ENCODE results near the gene GHITM. TPM values are rescaled to one million over a fixed set of nuclear protein-coding genes. Genes with fewer than 3 reads are reported as not detected.
"Not testable (repeated sequence)": the region's sequence is repeated elsewhere in the genome, so short reads cannot be mapped to it uniquely, and the experiment has no call there.

GHITM gene
- total RNA-seq, 1 experiment from 2014 or later = 272 TPM

DNA sequence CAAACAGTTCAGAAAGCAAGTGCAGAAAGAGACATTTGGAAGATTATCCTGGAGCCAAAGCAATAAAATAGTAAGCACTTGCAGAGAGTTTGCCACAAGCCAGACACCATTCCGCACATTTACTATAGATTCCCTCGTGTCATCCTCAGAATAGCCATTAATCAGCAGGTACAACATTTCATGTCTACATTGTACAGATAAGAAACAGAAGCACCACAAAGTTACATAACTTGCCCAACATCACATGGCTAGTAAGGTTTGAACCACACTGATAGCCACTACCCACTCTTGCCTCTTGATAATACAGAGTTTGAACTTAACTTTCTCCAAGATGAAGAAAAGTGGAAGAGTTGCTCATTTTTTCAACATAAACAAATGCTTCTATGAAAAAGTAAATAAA lies 40.6 kb upstream of the GHITM start:
- Mint-ChIP-seq H3K4me1 (ENCODE audit: insufficient read depth, unreplicated experiment) (no peaks in the 10 kb centered on the region), H3K27me3 (ENCODE audit: insufficient read depth, unreplicated experiment) (no peaks in the 10 kb centered on the region), H3K36me3 (ENCODE audit: insufficient read depth, unreplicated experiment) (no peaks in the 10 kb centered on the region), H3K9me3 (ENCODE audit: unreplicated experiment) (no peaks in the 10 kb centered on the region), H3K27ac (ENCODE audit: low read depth, unreplicated experiment) (no peak overlapping the region), H3K4me3 (ENCODE audit: unreplicated experiment) (no peak overlapping the region)
- no peak for TF ChIP-seq CTCF (IDR thresholded peaks at IDR 0.05; ENCODE audit: unreplicated experiment)
- no peak for DNase-seq (ENCODE audit: unreplicated experiment)
- intact Hi-C loops (cut with micrococcal nuclease) = loop anchor here (5.0 kb wide), 1 partner anchor 1301 kb away; no protein-coding TSS in a partner anchor
- POLR2A ChIA-PET = no interaction called here
- CTCF ChIA-PET = interaction anchor here (0.7 to 1.5 kb wide), 3 partner anchors 8 to 925 kb away, joined by 3 read pairs; no protein-coding TSS in a partner anchor
- no TSS peak for BruUV-seq (replicated peaks)

GRCh38 chr10:84101042-84101441 lies 38.3 kb upstream of the GHITM start:
- DNase-seq (ENCODE audit: unreplicated experiment) = no peak
- no peaks in the 10 kb centered on the region for H3K36me3 Mint-ChIP-seq (ENCODE audit: insufficient read depth, unreplicated experiment)
- no peaks in the 10 kb centered on the region for H3K27me3 Mint-ChIP-seq (ENCODE audit: insufficient read depth, unreplicated experiment)
- H3K4me1 Mint-ChIP-seq (ENCODE audit: insufficient read depth, unreplicated experiment) = no peaks in the 10 kb centered on the region
- H3K4me3 Mint-ChIP-seq (ENCODE audit: unreplicated experiment) = no peak overlapping the region
- ChIA-PET POLR2A (no interaction called here), CTCF (interaction anchor here (0.7 kb wide), 1 partner anchor 490 kb away, joined by 3 read pairs; no protein-coding TSS in a partner anchor)
- no peak for TF ChIP-seq CTCF (IDR thresholded peaks at IDR 0.05; ENCODE audit: unreplicated experiment)
- intact Hi-C loops (cut with micrococcal nuclease) = no loop called here
- no peak overlapping the region for H3K27ac Mint-ChIP-seq (ENCODE audit: low read depth, unreplicated experiment)
- no TSS peak for BruUV-seq (replicated peaks)
- no peaks in the 10 kb centered on the region for H3K9me3 Mint-ChIP-seq (ENCODE audit: unreplicated experiment)

GRCh38 chr10:84108797-84109196 lies 30.5 kb upstream of the GHITM start:
- Mint-ChIP-seq H3K4me1 (ENCODE audit: insufficient read depth, unreplicated experiment) (no peaks in the 10 kb centered on the region), H3K4me3 (ENCODE audit: unreplicated experiment) (no peak overlapping the region), H3K27ac (ENCODE audit: low read depth, unreplicated experiment) (no peak overlapping the region), H3K27me3 (ENCODE audit: insufficient read depth, unreplicated experiment) (no peaks in the 10 kb centered on the region), H3K9me3 (ENCODE audit: unreplicated experiment) (no peaks in the 10 kb centered on the region), H3K36me3 (ENCODE audit: insufficient read depth, unreplicated experiment) (no peaks in the 10 kb centered on the region)
- no peak for TF ChIP-seq CTCF (IDR thresholded peaks at IDR 0.05; ENCODE audit: unreplicated experiment)
- intact Hi-C loops (cut with micrococcal nuclease) = no loop called here
- ChIA-PET POLR2A (no interaction called here), CTCF (no interaction called here)
- DNase-seq (ENCODE audit: unreplicated experiment) = no peak
- no TSS peak for BruUV-seq (replicated peaks)

GRCh38 chr10:84109772-84110171 lies 29.5 kb upstream of the GHITM start:
- H3K27me3 Mint-ChIP-seq (ENCODE audit: insufficient read depth, unreplicated experiment); CTCF ChIA-PET; H3K4me1 Mint-ChIP-seq (ENCODE audit: insufficient read depth, unreplicated experiment); H3K9me3 Mint-ChIP-seq (ENCODE audit: unreplicated experiment); BruUV-seq (replicated peaks); H3K27ac Mint-ChIP-seq (ENCODE audit: low read depth, unreplicated experiment); intact Hi-C loops (cut with micrococcal nuclease); DNase-seq (ENCODE audit: unreplicated experiment); H3K4me3 Mint-ChIP-seq (ENCODE audit: unreplicated experiment); H3K36me3 Mint-ChIP-seq (ENCODE audit: insufficient read depth, unreplicated experiment); POLR2A ChIA-PET: not testable (repeated sequence)

DNA sequence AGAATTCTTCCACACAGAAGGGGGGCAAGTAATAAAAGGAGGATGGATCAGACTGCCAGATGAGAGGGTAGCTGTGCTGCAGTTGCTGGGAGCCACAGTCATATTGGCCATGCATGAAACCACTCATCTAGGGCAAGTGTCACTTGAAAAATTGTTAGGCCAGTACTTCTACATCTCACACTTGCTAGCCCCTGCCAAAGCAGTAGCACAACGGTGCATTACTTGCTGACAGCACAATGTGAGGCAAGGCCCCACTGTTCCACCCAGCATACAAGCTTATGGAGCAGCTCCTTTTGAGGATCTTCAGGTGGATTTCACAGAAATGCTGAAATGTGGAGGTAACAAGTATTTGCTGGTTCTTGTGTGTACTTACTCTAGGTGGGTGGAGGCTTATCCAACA lies 25.8 kb upstream of the GHITM start:
- H3K9me3 Mint-ChIP-seq (ENCODE audit: unreplicated experiment) = peaks cover 11% of the 10 kb centered on the region
- BruUV-seq (replicated peaks); intact Hi-C loops (cut with micrococcal nuclease); H3K27ac Mint-ChIP-seq (ENCODE audit: low read depth, unreplicated experiment); H3K36me3 Mint-ChIP-seq (ENCODE audit: insufficient read depth, unreplicated experiment); H3K27me3 Mint-ChIP-seq (ENCODE audit: insufficient read depth, unreplicated experiment); POLR2A ChIA-PET; DNase-seq (ENCODE audit: unreplicated experiment); H3K4me3 Mint-ChIP-seq (ENCODE audit: unreplicated experiment); H3K4me1 Mint-ChIP-seq (ENCODE audit: insufficient read depth, unreplicated experiment): not testable (repeated sequence)
- CTCF ChIA-PET = interaction anchor here (0.9 to 1.3 kb wide), 3 partner anchors 19 to 95 kb away, joined by 3 to 4 read pairs (median 3); no protein-coding TSS in a partner anchor
